Thymus (tissue), 11 donors: Measurements from ENCODE around the gene LRRC27. TPM values are rescaled to one million over a fixed set of nuclear protein-coding genes. Genes with fewer than 3 reads are reported as not detected.

ENCODE experiments used
- DNase-seq, 9 donors: peaks; one replicate each; pipeline ENCODE4 v3.0.0-alpha.2; 2013; ENCODE audit warnings: low spot score in 9 of 9, low read depth in 6 of 9, missing footprints in 1 of 9
- H3K27ac ChIP-seq, 2 donors: one replicate each; pipeline ENCODE4 v1.5.1; 2013; ENCODE audit warnings: control low read depth in 1 of 2, low read depth in 1 of 2, low read length in 1 of 2, mild to moderate bottlenecking in 1 of 2, moderate library complexity in 1 of 2
- H3K27me3 ChIP-seq, 2 donors: one replicate each; pipeline ENCODE4 v1.5.1; 2013; ENCODE audit warnings: low read length in 1 of 2; ENCODE audit not compliant: control insufficient read depth in 2 of 2, insufficient read depth in 1 of 2
- H3K36me3 ChIP-seq, 2 donors: one replicate each; pipeline ENCODE4 v1.5.1; 2013; ENCODE audit warnings: low read length in 1 of 2, mild to moderate bottlenecking in 1 of 2, moderate library complexity in 1 of 2; ENCODE audit not compliant: control insufficient read depth in 2 of 2, insufficient read depth in 2 of 2
- H3K4me1 ChIP-seq, 2 donors: one replicate each; pipeline ENCODE4 v1.5.1; 2013; ENCODE audit warnings: low read length in 2 of 2; ENCODE audit not compliant: control insufficient read depth in 2 of 2, insufficient read depth in 2 of 2
- H3K4me3 ChIP-seq, 2 donors: one replicate each; pipeline ENCODE4 v1.5.1; 2013; ENCODE audit warnings: low read length in 2 of 2, control low read depth in 1 of 2, mild to moderate bottlenecking in 1 of 2
- H3K9me3 ChIP-seq, 2 donors: one replicate each; pipeline ENCODE4 v1.5.1; 2013; ENCODE audit warnings: low read length in 1 of 2, mild to moderate bottlenecking in 1 of 2; ENCODE audit not compliant: control insufficient read depth in 2 of 2, insufficient read depth in 1 of 2
- WGBS: extraction: QIAGEN DNeasy Blood & Tissue Kit; methylation state at CpG from one replicate; pipeline ENCODE4 v1.1.7; 2013; 5-methylcytosine and 5-hydroxymethylcytosine counted together
- polyA plus RNA-seq: library from polyadenylated mRNA; stranded (reverse); fragments of 200-250 nt; gene quantifications from one replicate; pipeline ENCODE4 v1.2.3, GENCODE V29; 2013
- total RNA-seq: library from RNA; stranded (reverse); fragments of 120-200 nt; gene quantifications from one replicate; pipeline ENCODE4 v1.2.4, GENCODE V29; 2013
- donor health status: healthy.

The LRRC27 gene
- total and polyA plus RNA-seq, 2 donors, result 7.6 to 8.7 TPM

GRCh38 chr10:132418527-132419416, 86.8 kb downstream of the LRRC27 start:
- H3K4me3 ChIP-seq, result no peak overlapping the region
- H3K4me1 ChIP-seq, result peaks cover 12 to 51% of the 10 kb centered on the region in 2 donors
- peak overlapping the region in 1 of 2 donors; percentile 48 for H3K27ac ChIP-seq
- no peaks in the 10 kb centered on the region for H3K9me3 ChIP-seq
- no peak for DNase-seq
- peaks cover 0 to 12% of the 10 kb centered on the region in 2 donors for H3K27me3 ChIP-seq
- WGBS, result 80% methylated on average over 18 of the region's 18 CpGs
- peaks cover 0 to 4% of the 10 kb centered on the region in 2 donors for H3K36me3 ChIP-seq

- Histone ChIP-seq H3K4me1 (peaks cover 12 to 53% of the 10 kb centered on the region in 2 donors), H3K27ac (peak overlapping the region in 1 of 2 donors; percentile 25), H3K27me3 (peaks cover 0 to 12% of the 10 kb centered on the region in 2 donors), H3K4me3 (no peak overlapping the region), H3K36me3 (peaks cover 0 to 4% of the 10 kb centered on the region in 2 donors), H3K9me3 (no peaks in the 10 kb centered on the region)
- WGBS, result 92% methylated on average over 25 of the region's 25 CpGs
- no peak for DNase-seq
Observed at GRCh38 chr10:132419538-132420468, 87.8 kb downstream of the LRRC27 start.

- Histone ChIP-seq H3K4me3 (no peak overlapping the region), H3K4me1 (peaks cover 12 to 53% of the 10 kb centered on the region in 2 donors), H3K9me3 (no peaks in the 10 kb centered on the region), H3K27me3 (peaks cover 0 to 12% of the 10 kb centered on the region in 2 donors), H3K27ac (peak overlapping the region in 1 of 2 donors; percentile 25), H3K36me3 (no peaks in the 10 kb centered on the region)
- DNase-seq, result no peak
- WGBS, result 48% methylated on average over 8 of the region's 8 CpGs
Observed at GRCh38 chr10:132420469-132420980, 88.5 kb downstream of the LRRC27 start.

GRCh38 chr10:132420981-132421846, 89.2 kb downstream of the LRRC27 start:
- Histone ChIP-seq H3K4me3 (no peak overlapping the region), H3K27me3 (peaks cover 0 to 12% of the 10 kb centered on the region in 2 donors), H3K27ac (peak overlapping the region in 1 of 2 donors; percentile 43), H3K36me3 (no peaks in the 10 kb centered on the region), H3K4me1 (peaks cover 12 to 53% of the 10 kb centered on the region in 2 donors), H3K9me3 (no peaks in the 10 kb centered on the region)
- no peak for DNase-seq
- 15% methylated on average over 33 of the region's 33 CpGs for WGBS

GRCh38 chr10:132421847-132422751, 90.1 kb downstream of the LRRC27 start:
- H3K27me3 ChIP-seq, result peaks cover 0 to 12% of the 10 kb centered on the region in 2 donors
- H3K4me1 ChIP-seq, result peaks cover 12 to 53% of the 10 kb centered on the region in 2 donors
- no peak for DNase-seq
- H3K4me3 ChIP-seq, result no peak overlapping the region
- WGBS, result 33% methylated on average over 30 of the region's 30 CpGs
- peak overlapping the region; percentile 25 to 43 for H3K27ac ChIP-seq
- H3K36me3 ChIP-seq, result no peaks in the 10 kb centered on the region
- no peaks in the 10 kb centered on the region for H3K9me3 ChIP-seq

GRCh38 chr10:132422903-132423825, 91.2 kb downstream of the LRRC27 start:
- Histone ChIP-seq H3K4me1 (peaks cover 12 to 50% of the 10 kb centered on the region in 2 donors), H3K27ac (peak overlapping the region in 1 of 2 donors; percentile 43), H3K36me3 (no peaks in the 10 kb centered on the region), H3K9me3 (no peaks in the 10 kb centered on the region), H3K27me3 (peaks cover 0 to 12% of the 10 kb centered on the region in 2 donors), H3K4me3 (no peak overlapping the region)
- no peak for DNase-seq
- WGBS, result 62% methylated on average over 26 of the region's 26 CpGs
